ENCODE data around the gene ZC3H6. TPM values are rescaled to one million over a fixed set of nuclear protein-coding genes. Genes with fewer than 3 reads are reported as not detected.
"Not testable (repeated sequence)": the region's sequence is repeated elsewhere in the genome, so short reads cannot be mapped to it uniquely, and the experiment has no call there.

The ZC3H6 gene
- polyA plus RNA-seq, 3 donors: 1.00 to 5.3 (median 1.5) TPM

DNA sequence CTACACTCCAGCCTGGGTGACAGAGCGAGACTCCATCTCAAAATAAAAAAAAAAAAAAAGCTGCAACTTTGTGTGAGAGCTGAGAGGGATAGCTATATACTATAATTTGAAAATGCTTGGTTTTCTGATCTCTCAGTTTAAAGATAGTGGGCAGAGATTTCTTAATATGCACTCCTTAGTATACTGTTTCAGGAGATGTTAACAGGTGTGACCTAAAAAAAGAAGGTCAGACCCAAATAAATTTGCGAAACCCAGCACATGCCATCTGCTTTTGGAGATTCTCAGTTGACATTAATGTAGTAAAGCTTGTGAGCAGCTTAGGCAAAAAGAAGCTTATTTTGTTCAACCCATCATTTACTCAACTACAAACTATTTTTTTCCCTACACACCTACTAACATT is 37.4 kb downstream of the ZC3H6 start:
- no peak overlapping the region for H3K27ac ChIP-seq (ENCODE audit: low read depth, low read length)
- 97 to 99% (median 97%) methylated on average over 2 of the region's 2 CpGs for WGBS, 3 donors

DNA sequence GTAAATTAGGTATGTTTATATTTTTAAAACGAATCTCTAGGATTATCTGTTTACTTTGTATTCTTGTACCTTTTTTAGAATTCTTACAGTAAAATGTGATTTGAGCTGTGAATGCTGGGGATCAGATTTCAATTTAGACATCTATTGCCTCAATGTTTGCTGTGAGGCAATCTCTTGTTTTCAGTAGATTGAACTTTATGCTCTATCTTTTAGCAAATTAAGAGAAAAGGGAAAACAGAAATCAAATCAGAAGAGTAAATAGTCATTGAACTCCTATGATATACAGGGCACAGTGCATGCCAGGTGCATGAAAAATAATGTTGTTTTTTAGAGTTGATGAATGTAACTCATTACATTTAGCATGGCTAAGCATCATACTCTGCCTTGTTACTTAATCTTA is 39.5 kb downstream of the ZC3H6 start:
- WGBS, 3 donors: 22 to 79% (median 70%) methylated on average over 1 of the region's 1 CpG
- no peak overlapping the region for H3K27ac ChIP-seq (ENCODE audit: low read depth, low read length)

DNA sequence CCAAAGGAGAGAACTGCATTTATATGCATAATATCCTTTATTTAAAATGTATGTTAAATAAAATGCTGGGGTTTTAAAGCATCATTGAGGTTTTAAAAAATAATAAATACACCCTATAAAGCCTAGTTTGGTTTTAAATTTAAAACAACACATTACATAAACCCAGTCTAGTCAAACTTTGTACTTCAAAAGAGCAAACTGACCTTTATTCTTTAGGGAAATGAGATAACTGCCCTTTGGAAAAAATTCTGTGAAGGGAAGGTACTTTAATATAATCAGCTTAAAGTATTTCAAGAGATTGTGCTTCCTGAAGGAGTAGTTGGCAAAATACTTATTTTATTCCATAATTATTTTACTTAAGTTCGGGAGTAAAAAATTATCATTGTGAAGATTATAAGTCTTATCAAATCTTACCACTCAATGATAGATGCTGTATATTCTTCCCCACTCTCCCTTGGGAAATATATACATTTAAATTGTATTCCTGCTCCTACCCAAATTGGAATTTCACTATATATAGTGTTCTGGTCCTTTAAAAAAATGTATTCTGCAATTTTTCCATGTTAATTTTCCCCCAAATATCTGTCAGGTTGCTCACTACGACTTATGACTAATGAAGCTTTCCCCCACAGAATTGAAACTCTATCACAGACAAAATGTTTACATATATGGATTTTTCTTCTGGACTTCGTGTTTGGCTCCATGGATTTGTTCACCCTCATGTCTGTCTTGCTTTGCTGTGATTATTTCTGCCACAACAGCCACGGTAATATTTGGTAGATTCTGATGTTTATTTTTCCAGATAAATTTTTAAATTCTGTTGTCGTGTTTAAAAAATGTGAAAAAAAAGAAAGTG is 42.1 kb downstream of the ZC3H6 start:
- H3K27ac ChIP-seq (ENCODE audit: low read depth, low read length): no peak overlapping the region
- 29 to 68% (median 64%) methylated on average over 5 of the region's 5 CpGs for WGBS, 3 donors

- H3K27ac ChIP-seq (ENCODE audit: low read depth, low read length): no peak overlapping the region
- WGBS, 3 donors: 70 to 74% (median 71%) methylated on average over 3 of the region's 3 CpGs
Observed at GRCh38 chr2:112318515-112318914, 43.1 kb downstream of the ZC3H6 start.

- WGBS, 3 donors: 83 to 95% (median 91%) methylated on average over 3 of the region's 3 CpGs
- H3K27ac ChIP-seq (ENCODE audit: low read depth, low read length): no peak overlapping the region
Observed at GRCh38 chr2:112321375-112322320, 46.3 kb downstream of the ZC3H6 start.

DNA sequence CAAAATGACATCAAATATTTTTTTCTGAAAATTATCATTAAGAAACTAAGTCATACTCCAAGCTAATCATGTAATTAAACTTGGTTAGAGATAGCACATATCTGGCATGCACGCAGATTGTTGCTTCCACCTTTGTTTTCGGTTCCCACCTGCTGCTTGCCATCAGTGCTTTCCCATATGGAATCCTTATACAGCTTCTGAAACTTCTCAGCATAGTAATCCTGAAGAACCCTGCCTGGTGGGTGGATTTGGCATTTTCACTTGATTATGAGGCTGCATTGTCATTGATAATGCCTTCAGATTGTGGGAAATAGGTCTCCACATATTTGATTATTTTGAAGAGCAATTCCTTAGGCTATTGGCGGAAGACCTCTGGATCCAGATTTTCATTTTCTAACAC is 47.5 kb downstream of the ZC3H6 start:
- 86 to 98% (median 97%) methylated on average over 3 of the region's 3 CpGs for WGBS, 3 donors

DNA sequence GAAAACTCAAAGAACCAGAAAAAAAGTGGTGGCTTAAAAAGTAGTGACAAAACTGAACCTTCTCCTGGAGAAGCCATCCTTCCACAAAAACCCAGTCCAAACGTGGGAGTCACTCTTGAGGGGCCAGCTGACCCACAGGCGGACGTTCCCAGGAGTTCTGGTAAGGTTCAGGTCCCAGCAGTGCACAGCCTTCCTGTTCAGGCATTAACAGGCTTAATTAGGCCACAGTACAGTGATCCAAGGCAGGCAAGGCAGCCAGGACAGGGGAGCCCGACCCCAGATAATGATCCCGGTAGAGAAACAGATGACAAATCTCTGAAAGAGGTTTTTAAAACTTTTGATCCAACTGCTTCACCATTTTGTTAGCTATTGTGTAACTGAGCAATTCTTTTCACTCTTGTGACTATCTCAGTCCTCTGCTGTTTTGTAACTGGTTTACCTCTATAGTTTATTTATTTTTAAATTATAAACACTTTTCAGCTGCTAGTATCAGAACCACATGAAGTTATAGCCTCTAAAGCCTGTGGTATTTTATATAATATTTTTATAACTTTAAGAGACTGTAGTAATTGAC is 56.8 kb downstream of the ZC3H6 start:
- H3K27ac ChIP-seq (ENCODE audit: low read depth, low read length): no peak overlapping the region
- WGBS, 3 donors: 54 to 81% (median 76%) methylated on average over 5 of the region's 5 CpGs

More for the DNA sequence above, 47.5 kb downstream of the ZC3H6 start:
- no peak overlapping the region for H3K27ac ChIP-seq (ENCODE audit: low read depth, low read length)

DNA sequence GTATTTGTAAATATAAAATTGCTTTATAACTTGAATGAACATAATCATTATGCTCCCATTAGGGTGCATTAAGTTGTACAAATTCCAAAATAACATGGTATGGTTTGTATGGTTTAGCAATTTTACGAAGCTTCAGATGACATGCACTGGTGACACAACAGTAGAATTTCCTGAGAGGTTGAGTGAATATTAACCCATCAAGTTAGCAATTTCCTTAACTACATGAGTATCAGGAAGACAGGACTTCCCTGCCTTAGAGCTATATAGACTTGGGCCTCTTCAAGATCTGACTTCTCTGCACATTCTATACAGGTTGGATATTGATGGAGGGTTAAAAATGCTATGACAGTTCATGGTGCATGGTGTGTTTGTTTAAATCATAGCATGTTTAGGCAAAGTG is 60.2 kb downstream of the ZC3H6 start:
- WGBS, 3 donors: 61 to 89% (median 78%) methylated on average over 1 of the region's 1 CpG
- no peak overlapping the region for H3K27ac ChIP-seq (ENCODE audit: low read depth, low read length)

GRCh38 chr2:112339986-112340385 is 64.6 kb downstream of the ZC3H6 start:
- H3K27ac ChIP-seq (ENCODE audit: low read depth, low read length): no peak overlapping the region
- WGBS, 3 donors: 31 to 66% (median 61%) methylated on average over 2 of the region's 2 CpGs

DNA sequence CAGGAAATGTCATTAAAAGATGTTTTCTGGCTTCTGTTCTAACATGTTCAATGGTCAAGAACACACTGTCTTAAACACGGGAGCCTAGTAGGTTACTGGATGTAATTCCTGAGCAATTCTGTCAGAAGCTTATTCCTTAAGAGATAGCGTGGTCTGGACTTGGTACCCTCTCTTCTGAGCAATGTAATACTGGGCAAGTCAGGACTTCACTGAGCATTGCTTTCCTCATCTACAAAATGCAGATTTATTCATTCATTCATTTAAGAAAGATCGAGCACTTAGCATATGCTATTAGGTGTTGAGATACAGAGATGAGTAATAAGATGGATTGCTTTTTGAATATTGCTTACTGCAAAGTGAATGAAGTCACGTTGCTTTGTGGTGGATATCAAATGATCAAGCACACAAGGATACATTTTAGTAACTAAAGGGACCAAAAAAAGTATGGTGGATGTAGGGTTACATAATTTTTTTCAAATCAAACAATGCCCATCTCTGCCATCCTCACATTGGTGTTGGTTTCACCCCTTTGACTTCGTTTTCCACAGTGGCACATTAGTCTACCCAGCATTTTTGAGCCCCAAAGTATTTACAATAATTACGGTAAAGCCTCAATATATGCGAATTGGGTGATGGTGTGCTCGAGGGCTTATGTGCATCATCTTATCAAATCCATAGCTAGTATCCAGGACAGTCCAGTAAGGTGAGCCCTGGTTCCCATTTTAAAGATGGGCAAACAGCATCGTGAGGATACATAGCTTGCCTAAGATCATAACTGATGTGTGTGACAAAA is 65.3 kb downstream of the ZC3H6 start:
- 85 to 86% (median 86%) methylated on average over 9 of the region's 9 CpGs for WGBS, 3 donors
- H3K27ac ChIP-seq (ENCODE audit: low read depth, low read length): no peak overlapping the region

GRCh38 chr2:112342067-112342550 is 66.7 kb downstream of the ZC3H6 start:
- 60 to 84% (median 78%) methylated on average over 2 of the region's 2 CpGs for whole genome bisulfite sequencing, 3 donors
- H3K27ac ChIP-seq (ENCODE audit: low read depth, low read length): no peak overlapping the region

GRCh38 chr2:112343827-112344585 is 68.6 kb downstream of the ZC3H6 start:
- WGBS, 3 donors: 31 to 92% (median 34%) methylated on average over 1 of the region's 1 CpG
- no peak overlapping the region for H3K27ac ChIP-seq (ENCODE audit: low read depth, low read length)

DNA sequence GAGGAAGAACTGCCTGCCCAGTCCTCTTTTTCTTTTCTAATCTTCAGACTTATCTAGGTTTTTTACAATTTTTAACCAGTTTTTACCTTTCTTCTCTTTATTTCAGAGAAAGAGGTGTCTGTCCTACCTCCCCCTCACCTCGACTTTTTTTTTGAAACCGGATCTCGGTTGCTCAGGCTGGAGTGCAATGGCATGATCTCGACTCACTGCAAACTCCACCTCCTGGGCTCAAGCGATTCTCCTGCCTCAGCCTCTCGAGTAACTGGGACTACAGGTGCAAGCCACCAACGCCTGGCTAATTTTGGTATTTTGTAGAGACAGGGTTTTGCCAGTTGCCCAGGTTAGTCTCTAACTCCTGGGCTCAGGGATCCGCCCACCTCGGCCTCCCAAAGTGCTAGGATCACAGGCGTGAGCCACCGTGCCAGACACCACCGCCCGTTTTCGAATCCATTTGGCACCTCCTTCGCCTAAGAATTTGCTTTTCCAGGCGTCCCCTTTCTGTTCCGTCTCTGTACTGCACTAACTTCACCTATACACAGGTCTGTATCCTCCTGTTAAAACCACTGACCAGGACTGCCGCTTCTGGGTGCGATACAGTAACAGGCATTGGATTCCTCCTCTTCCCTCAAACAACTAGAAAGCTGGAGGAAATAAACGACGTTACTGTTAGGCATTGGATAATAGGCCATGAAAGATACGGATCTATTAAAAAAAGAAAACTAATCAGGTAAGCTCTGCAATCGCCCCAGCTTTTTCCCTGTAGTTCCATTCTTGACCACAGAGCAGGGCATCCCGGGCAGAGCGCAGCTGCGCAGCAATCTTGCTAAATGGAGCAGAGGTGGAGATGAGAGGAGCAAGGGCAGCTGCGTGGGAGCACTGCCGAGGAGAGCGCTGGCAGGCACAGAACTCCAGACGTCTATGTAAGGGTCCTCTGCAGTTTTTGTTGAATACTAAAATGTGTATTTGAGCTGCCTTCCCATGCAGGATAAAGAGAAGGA is 69.9 kb downstream of the ZC3H6 start:
- 87 to 93% (median 92%) methylated on average over 30 of the region's 30 CpGs for WGBS, 3 donors
- no peak overlapping the region for H3K27ac ChIP-seq (ENCODE audit: low read depth, low read length)

- H3K27ac ChIP-seq (ENCODE audit: low read depth, low read length): not testable (repeated sequence)
- WGBS, 3 donors: 71 to 94% (median 84%) methylated on average over 2 of the region's 2 CpGs
Observed at GRCh38 chr2:112352292-112352691, 76.9 kb downstream of the ZC3H6 start.

- whole genome bisulfite sequencing, 3 donors: 93 to 95% (median 95%) methylated on average over 15 of the region's 25 CpGs
- H3K27ac ChIP-seq (ENCODE audit: low read depth, low read length): not testable (repeated sequence)
Observed at GRCh38 chr2:112352809-112353603, 77.6 kb downstream of the ZC3H6 start.

Measured in adipose tissue (tissue), 3 donors.